MM.1S (cell line): ENCODE measurements around the gene PIK3R5.

Experiments
- DNase-seq: peaks from one replicate; pipeline ENCODE4 v3.0.0-alpha.2; 2015
- H2AFZ ChIP-seq: fragments of 300-600 bp; sonication (generic); 2 replicates; pipeline ENCODE4 v1.6.0; 2016; ENCODE audit warnings: antibody characterized with exemption, low read length
- H3F3A ChIP-seq: fragments of 300-600 bp; sonication (generic); 2 replicates; pipeline ENCODE4 v1.6.1; 2016; ENCODE audit warnings: mild to moderate bottlenecking, antibody characterized with exemption, low read length, moderate library complexity, mixed read lengths; ENCODE audit not compliant: insufficient read depth
- H3K27ac ChIP-seq: fragments of 300-600 bp; sonication (generic); 2 replicates; pipeline ENCODE4 v1.5.1; 2016; ENCODE audit warnings: mild to moderate bottlenecking, low read length
- H3K27me3 ChIP-seq: fragments of 300-600 bp; sonication (generic); replicated peaks from 2 replicates; pipeline ENCODE4 v1.6.0; 2016; ENCODE audit warnings: low read length; ENCODE audit not compliant: insufficient read depth
- H3K36me3 ChIP-seq: fragments of 300-600 bp; sonication (generic); replicated peaks from 2 replicates; pipeline ENCODE4 v1.6.1; 2016; ENCODE audit warnings: mild to moderate bottlenecking, low read length, mixed read lengths; ENCODE audit not compliant: insufficient read depth
- H3K4me1 ChIP-seq: fragments of 300-600 bp; sonication (generic); 2 replicates; pipeline ENCODE4 v1.6.1; 2016; ENCODE audit warnings: low read length, mixed read lengths
- H3K4me2 ChIP-seq: fragments of 300-600 bp; sonication (generic); 2 replicates; pipeline ENCODE4 v1.6.0; 2016; ENCODE audit warnings: low read depth, low read length
- H3K4me3 ChIP-seq: fragments of 300-600 bp; sonication (generic); 2 replicates; pipeline ENCODE4 v1.5.1; 2016; ENCODE audit warnings: low read length, mixed read lengths
- H3K79me2 ChIP-seq: fragments of 300-600 bp; sonication (generic); 2 replicates; pipeline ENCODE4 v1.6.1; 2016; ENCODE audit warnings: mixed run types, low read length, mixed read lengths
- H3K9ac ChIP-seq: fragments of 300-600 bp; sonication (generic); 2 replicates; pipeline ENCODE4 v1.6.1; 2016; ENCODE audit warnings: low read length, mixed read lengths
- H3K9me2 ChIP-seq: fragments of 300-600 bp; sonication (generic); replicated peaks from 2 replicates; pipeline ENCODE4 v1.6.1; 2016; ENCODE audit warnings: mild to moderate bottlenecking, low read length, mixed read lengths; ENCODE audit not compliant: insufficient read depth
- H3K9me3 ChIP-seq: fragments of 300-600 bp; sonication (generic); replicated peaks from 2 replicates; pipeline ENCODE4 v1.6.1; 2016; ENCODE audit warnings: mild to moderate bottlenecking, low read length, mixed read lengths; ENCODE audit not compliant: insufficient read depth
- H4K20me1 ChIP-seq: fragments of 300-600 bp; sonication (generic); 2 replicates; pipeline ENCODE4 v1.6.1; 2016; ENCODE audit warnings: mild to moderate bottlenecking, low read length, moderate library complexity, mixed read lengths; ENCODE audit not compliant: insufficient read depth
- CTCF ChIP-seq: fragments of 300-600 bp; sonication (generic); IDR thresholded peaks from 2 replicates; pipeline ENCODE4 v1.5.1; 2016; ENCODE audit warnings: antibody characterized with exemption, low read length, mixed read lengths
- EZH2 ChIP-seq: fragments of 300-600 bp; sonication (generic); optimal IDR thresholded peaks from 2 replicates; pipeline ENCODE3; 2017; ENCODE audit warnings: low read depth, mild to moderate bottlenecking, antibody characterized with exemption, low read length, mixed read lengths
- EZH2phosphoT487 ChIP-seq: fragments of 300-600 bp; sonication (generic); IDR thresholded peaks from 2 replicates; pipeline ENCODE4 v1.6.1; 2018; ENCODE audit warnings: antibody characterized with exemption, low read length

Gene PIK3R5

DNA sequence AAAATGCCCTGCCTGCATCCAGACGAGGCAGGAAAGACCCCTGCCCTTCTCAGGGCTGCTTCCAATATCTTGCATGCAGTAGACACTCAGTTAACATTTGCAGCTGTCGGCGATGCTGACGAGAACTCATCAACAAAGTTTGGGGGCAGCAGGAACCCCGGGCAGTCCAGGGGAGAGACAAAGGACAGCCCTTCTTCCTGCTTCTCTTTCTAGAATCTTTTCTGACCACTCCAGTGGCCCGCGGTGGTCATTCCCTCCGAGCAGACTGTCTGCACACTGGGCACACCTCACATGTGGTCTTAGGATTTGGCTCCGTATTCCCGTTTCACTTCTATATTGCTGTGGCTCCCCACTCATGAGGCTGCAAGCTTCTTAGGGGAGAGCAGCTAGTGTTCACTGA, 135.4 kb downstream of the PIK3R5 start:
- TF ChIP-seq EZH2phosphoT487 (no peak), CTCF (no peak), EZH2 (no peak)
- no peaks in the 10 kb centered on the region for H3K36me3 ChIP-seq

DNA sequence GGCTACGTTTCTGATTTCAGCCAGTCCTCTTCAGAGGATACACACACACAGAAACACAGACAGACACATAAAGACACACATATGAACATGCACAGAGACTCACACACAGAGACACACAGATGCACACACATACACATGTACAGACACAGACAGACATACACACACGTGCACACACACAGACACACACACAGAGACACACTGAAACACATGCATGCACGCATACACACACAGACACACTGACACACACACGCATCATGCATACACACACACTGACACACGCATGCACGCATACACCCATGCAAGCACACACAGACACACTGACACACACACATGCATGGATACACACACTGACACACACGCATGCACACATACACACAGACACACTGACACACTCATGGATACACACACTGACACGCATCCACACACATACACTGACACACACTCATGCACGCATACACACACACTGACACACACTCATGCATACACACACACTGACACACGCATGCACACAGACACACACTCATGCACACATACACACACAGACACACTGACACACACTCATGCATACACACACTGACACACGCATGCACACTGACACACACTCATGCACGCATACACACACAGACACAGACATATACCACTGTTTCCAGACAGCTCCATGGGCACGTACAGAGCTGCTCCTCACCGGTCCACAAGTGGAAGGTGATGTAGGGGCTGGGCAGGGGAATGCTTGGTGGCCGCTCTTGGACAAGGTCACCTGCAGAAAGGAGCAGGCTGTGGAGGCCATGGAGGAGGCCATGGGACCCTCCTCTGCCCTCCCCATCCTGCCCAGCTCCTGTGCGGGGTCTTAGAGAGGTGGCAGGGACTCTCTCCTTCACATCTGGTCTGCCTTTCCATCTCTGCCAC, 136.2 kb downstream of the PIK3R5 start:
- no peak for DNase-seq
- no peak overlapping the region for H3K4me2 ChIP-seq
- H4K20me1 ChIP-seq: no peaks in the 10 kb centered on the region
- H3K9me2 ChIP-seq: no peaks in the 10 kb centered on the region
- H3K9ac ChIP-seq: no peak overlapping the region
- H3K36me3 ChIP-seq: no peaks in the 10 kb centered on the region
- 0 out of 2 replicates have a peak, but pooled peaks cover 9% of the 10 kb centered on the region for H3K27me3 ChIP-seq
- no peaks in the 10 kb centered on the region for H3K79me2 ChIP-seq
- no peak overlapping the region for H3K27ac ChIP-seq
- H3K4me3 ChIP-seq: no peak overlapping the region
- no peak overlapping the region for H2AFZ ChIP-seq
- H3K4me1 ChIP-seq: no peaks in the 10 kb centered on the region
- no peaks in the 10 kb centered on the region for H3F3A ChIP-seq
- TF ChIP-seq CTCF (no peak), EZH2phosphoT487 (no peak), EZH2 (no peak)
- H3K9me3 ChIP-seq: no peaks in the 10 kb centered on the region

More for the DNA sequence above, 135.4 kb downstream of the PIK3R5 start:
- Histone ChIP-seq H3K4me3 (no peak overlapping the region), H2AFZ (no peak overlapping the region), H3K9ac (no peak overlapping the region), H3K27me3 (0 out of 2 replicates have a peak, but pooled peaks cover 5% of the 10 kb centered on the region), H3K9me3 (no peaks in the 10 kb centered on the region), H3K79me2 (no peaks in the 10 kb centered on the region), H3K4me1 (no peaks in the 10 kb centered on the region), H4K20me1 (no peaks in the 10 kb centered on the region), H3K27ac (no peak overlapping the region), H3K4me2 (no peak overlapping the region), H3K9me2 (no peaks in the 10 kb centered on the region), H3F3A (no peaks in the 10 kb centered on the region)
- no peak for DNase-seq
